ENCODE results near the gene EIPR1. TPM values are rescaled to one million over a fixed set of nuclear protein-coding genes. Genes with fewer than 3 reads are reported as not detected.

Gene EIPR1
- total RNA-seq, 1 experiment from 2014 or later: 36.9 TPM

- intact Hi-C loops (cut with micrococcal nuclease; ENCODE audit: unreplicated experiment): no loop called here
- H3K27me3 Mint-ChIP-seq (ENCODE audit: insufficient read depth, unreplicated experiment): no peaks in the 10 kb centered on the region
- no peaks in the 10 kb centered on the region for H3K9me3 ChIP-seq
- DNase-seq: no peak
- CTCF ChIA-PET: no interaction called here
- H3K27ac Mint-ChIP-seq (ENCODE audit: unreplicated experiment): no peak overlapping the region
- peaks cover 13% of the 10 kb centered on the region for H3K9me3 Mint-ChIP-seq (ENCODE audit: unreplicated experiment)
- H3K4me3 Mint-ChIP-seq (ENCODE audit: unreplicated experiment): no peak overlapping the region
- H3K36me3 ChIP-seq (ENCODE audit: control insufficient read depth, insufficient read depth, low read length): no peaks in the 10 kb centered on the region
- H3K36me3 Mint-ChIP-seq (ENCODE audit: insufficient read depth, unreplicated experiment): peaks cover 14% of the 10 kb centered on the region
- TF ChIP-seq CTCF (IDR thresholded peaks at IDR 0.05; ENCODE audit: insufficient read depth in 1 of 2, low read depth in 1 of 2, low read length in 1 of 2, severe bottlenecking in 1 of 2, unreplicated experiment in 1 of 2): no peak
- H3K4me1 Mint-ChIP-seq (ENCODE audit: low read depth, unreplicated experiment): no peaks in the 10 kb centered on the region
- POLR2A ChIA-PET: no interaction called here
- H3K4me3 ChIP-seq (ENCODE audit: low read depth, low read length): no peak overlapping the region
- no peaks in the 10 kb centered on the region for H3K27me3 ChIP-seq (replicated peaks; ENCODE audit: control insufficient read depth, insufficient read depth, low read length)
- BruUV-seq (replicated peaks): no TSS peak
- no peaks in the 10 kb centered on the region for H3K4me1 ChIP-seq
Measured at GRCh38 chr2:3180082-3180908, 197.3 kb downstream of the EIPR1 start.

GRCh38 chr2:3179626-3180025, 198.0 kb downstream of the EIPR1 start:
- ChIA-PET CTCF (no interaction called here), POLR2A (no interaction called here)
- no peak for TF ChIP-seq CTCF (IDR thresholded peaks at IDR 0.05; ENCODE audit: insufficient read depth in 1 of 2, low read depth in 1 of 2, low read length in 1 of 2, severe bottlenecking in 1 of 2, unreplicated experiment in 1 of 2)
- peaks cover 13% of the 10 kb centered on the region for H3K9me3 Mint-ChIP-seq (ENCODE audit: unreplicated experiment)
- no peak overlapping the region for H3K4me3 Mint-ChIP-seq (ENCODE audit: unreplicated experiment)
- peaks cover 14% of the 10 kb centered on the region for H3K36me3 Mint-ChIP-seq (ENCODE audit: insufficient read depth, unreplicated experiment)
- Histone ChIP-seq H3K9me3 (no peaks in the 10 kb centered on the region), H3K4me1 (no peaks in the 10 kb centered on the region), H3K36me3 (ENCODE audit: control insufficient read depth, insufficient read depth, low read length) (no peaks in the 10 kb centered on the region), H3K4me3 (ENCODE audit: low read depth, low read length) (no peak overlapping the region), H3K27me3 (replicated peaks; ENCODE audit: control insufficient read depth, insufficient read depth, low read length) (no peaks in the 10 kb centered on the region)
- no peaks in the 10 kb centered on the region for H3K4me1 Mint-ChIP-seq (ENCODE audit: low read depth, unreplicated experiment)
- DNase-seq: peak in 1 of 2 experiments; percentile 14
- intact Hi-C loops (cut with micrococcal nuclease; ENCODE audit: unreplicated experiment): loop anchor here (1.0 kb wide), 1 partner anchor 124 kb away; no protein-coding TSS in a partner anchor
- no TSS peak for BruUV-seq (replicated peaks)
- no peaks in the 10 kb centered on the region for H3K27me3 Mint-ChIP-seq (ENCODE audit: insufficient read depth, unreplicated experiment)
- H3K27ac Mint-ChIP-seq (ENCODE audit: unreplicated experiment): no peak overlapping the region

- no peaks in the 10 kb centered on the region for H3K36me3 ChIP-seq (ENCODE audit: control insufficient read depth, insufficient read depth, low read length)
- H3K27me3 ChIP-seq (replicated peaks; ENCODE audit: control insufficient read depth, insufficient read depth, low read length): no peaks in the 10 kb centered on the region
- no peak overlapping the region for H3K4me3 ChIP-seq (ENCODE audit: low read depth, low read length)
- peak in 1 of 2 experiments; percentile 26 for TF ChIP-seq CTCF (IDR thresholded peaks at IDR 0.05; ENCODE audit: insufficient read depth in 1 of 2, low read depth in 1 of 2, low read length in 1 of 2, severe bottlenecking in 1 of 2, unreplicated experiment in 1 of 2)
- Mint-ChIP-seq H3K27me3 (ENCODE audit: insufficient read depth, unreplicated experiment) (no peaks in the 10 kb centered on the region), H3K27ac (ENCODE audit: unreplicated experiment) (no peak overlapping the region), H3K4me3 (ENCODE audit: unreplicated experiment) (no peak overlapping the region), H3K9me3 (ENCODE audit: unreplicated experiment) (peaks cover 13% of the 10 kb centered on the region), H3K36me3 (ENCODE audit: insufficient read depth, unreplicated experiment) (peaks cover 12% of the 10 kb centered on the region), H3K4me1 (ENCODE audit: low read depth, unreplicated experiment) (no peaks in the 10 kb centered on the region)
- ChIA-PET POLR2A (no interaction called here), CTCF (no interaction called here)
- BruUV-seq (replicated peaks): no TSS peak
- H3K4me1 ChIP-seq: no peaks in the 10 kb centered on the region
- intact Hi-C loops (cut with micrococcal nuclease; ENCODE audit: unreplicated experiment): loop anchor here (1.0 kb wide), 1 partner anchor 124 kb away; no protein-coding TSS in a partner anchor
- DNase-seq: no peak
- H3K9me3 ChIP-seq: no peaks in the 10 kb centered on the region
Measured at GRCh38 chr2:3179208-3179607, 198.4 kb downstream of the EIPR1 start.
